ENCODE data around the gene EIF2AK2.

GRCh38 chr2:37083873-37084794, 72.6 kb downstream of the EIF2AK2 start, which contains the start of the genes GPATCH11 and HEATR5B:
- TF ChIP-seq POLR2A (IDR thresholded peaks at IDR 0.05) = peak in 1 of 3 donors; percentile 35
- TF ChIP-seq, protein P1, sequence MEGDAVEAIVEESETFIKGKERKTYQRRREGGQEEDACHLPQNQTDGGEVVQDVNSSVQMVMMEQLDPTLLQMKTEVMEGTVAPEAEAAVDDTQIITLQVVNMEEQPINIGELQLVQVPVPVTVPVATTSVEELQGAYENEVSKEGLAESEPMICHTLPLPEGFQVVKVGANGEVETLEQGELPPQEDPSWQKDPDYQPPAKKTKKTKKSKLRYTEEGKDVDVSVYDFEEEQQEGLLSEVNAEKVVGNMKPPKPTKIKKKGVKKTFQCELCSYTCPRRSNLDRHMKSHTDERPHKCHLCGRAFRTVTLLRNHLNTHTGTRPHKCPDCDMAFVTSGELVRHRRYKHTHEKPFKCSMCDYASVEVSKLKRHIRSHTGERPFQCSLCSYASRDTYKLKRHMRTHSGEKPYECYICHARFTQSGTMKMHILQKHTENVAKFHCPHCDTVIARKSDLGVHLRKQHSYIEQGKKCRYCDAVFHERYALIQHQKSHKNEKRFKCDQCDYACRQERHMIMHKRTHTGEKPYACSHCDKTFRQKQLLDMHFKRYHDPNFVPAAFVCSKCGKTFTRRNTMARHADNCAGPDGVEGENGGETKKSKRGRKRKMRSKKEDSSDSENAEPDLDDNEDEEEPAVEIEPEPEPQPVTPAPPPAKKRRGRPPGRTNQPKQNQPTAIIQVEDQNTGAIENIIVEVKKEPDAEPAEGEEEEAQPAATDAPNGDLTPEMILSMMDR (IDR thresholded peaks at IDR 0.05 in 8 of 11, conservative IDR thresholded peaks at IDR 0.05 in 3 of 11) = no peak

Measured in spleen (tissue), 7 donors.